GM12873 (cell line): ENCODE data around the gene SYNRG.

Source experiments
- CTCF ChIP-seq: IDR thresholded peaks from 2 replicates; pipeline ENCODE4 v1.5.1; 2012; ENCODE audit warnings: low read depth, mild to moderate bottlenecking, moderate library complexity, low read length, control low read depth; ENCODE audit not compliant: insufficient read depth; ENCODE audit errors: missing control alignments

SYNRG gene

GRCh38 chr17:37592291-37592690 lies 16.9 kb downstream of the SYNRG start:
- no peak for TF ChIP-seq CTCF

- TF ChIP-seq CTCF = no peak
These were observed 24.2 kb downstream of the SYNRG start for GRCh38 chr17:37585066-37585465.

- TF ChIP-seq CTCF = no peak
These were observed 32.9 kb downstream of the SYNRG start for GRCh38 chr17:37576281-37576680.

GRCh38 chr17:37574427-37574826 lies 34.8 kb downstream of the SYNRG start:
- no peak for TF ChIP-seq CTCF

- no peak for TF ChIP-seq CTCF
These were observed 37.5 kb downstream of the SYNRG start for GRCh38 chr17:37571674-37572073.

GRCh38 chr17:37570527-37571093 lies 38.6 kb downstream of the SYNRG start:
- TF ChIP-seq CTCF = peak; percentile 49

GRCh38 chr17:37568350-37569053 lies 40.7 kb downstream of the SYNRG start:
- TF ChIP-seq CTCF = no peak
